GM13976 (cell line): ENCODE data around the gene CCDC73.

Experiments
- DNase-seq: peaks from one replicate; pipeline ENCODE4 v3.0.0; 2012; ENCODE audit warnings: low spot score
- CTCF ChIP-seq: IDR thresholded peaks from 2 replicates; pipeline ENCODE4 v1.5.1; 2012; ENCODE audit warnings: borderline replicate concordance, mild to moderate bottlenecking; ENCODE audit not compliant: insufficient read depth; ENCODE audit errors: extremely low read depth, missing control alignments, control extremely low read depth
- in situ Hi-C: fragments of 300-500 bp; cut with MboI; formaldehyde crosslinking; loops from one replicate; pipeline ENCODE4 v1.12.0; 2022; ENCODE audit warnings: low sequenced_read_pairs, mixed read lengths, inconsistent platforms; ENCODE audit not compliant: unreplicated experiment

Gene CCDC73

GRCh38 chr11:32701616-32702015 is 92.8 kb downstream of the CCDC73 start:
- no peak for TF ChIP-seq CTCF
- in situ Hi-C loops = no loop called here

GRCh38 chr11:32698579-32698978 is 95.9 kb downstream of the CCDC73 start:
- no peak for TF ChIP-seq CTCF
- DNase-seq = no peak
- in situ Hi-C loops = no loop called here

More at GRCh38 chr11:32701616-32702015, 92.8 kb downstream of the CCDC73 start:
- no peak for DNase-seq

GRCh38 chr11:32671051-32671450 is 123.4 kb downstream of the CCDC73 start:
- TF ChIP-seq CTCF = no peak
- DNase-seq = no peak
- in situ Hi-C loops = no loop called here

GRCh38 chr11:32659672-32660071 is 134.8 kb downstream of the CCDC73 start:
- DNase-seq = no peak
- TF ChIP-seq CTCF = no peak
- in situ Hi-C loops = no loop called here

- in situ Hi-C loops = no loop called here
- TF ChIP-seq CTCF = no peak
- DNase-seq = no peak
Observed at GRCh38 chr11:32658639-32659406, 135.6 kb downstream of the CCDC73 start.

- no peak for TF ChIP-seq CTCF
- DNase-seq = no peak
- in situ Hi-C loops = no loop called here
Observed at GRCh38 chr11:32643526-32643925, 150.9 kb downstream of the CCDC73 start.
